OCI-LY1 (cell line): ENCODE measurements around the gene RUNX1.

Source experiments
- H2AFZ ChIP-seq: fragments of 200-600 bp; sonication (generic), shearing (Covaris generic); 2 replicates; pipeline ENCODE4 v1.6.0; 2014; ENCODE audit warnings: antibody characterized with exemption, mild to moderate bottlenecking, low read length
- H3F3A ChIP-seq: fragments of 200-600 bp; sonication (generic), shearing (Covaris generic); 2 replicates; pipeline ENCODE4 v1.6.0; 2014; ENCODE audit warnings: mild to moderate bottlenecking, antibody characterized with exemption, low read length, moderate library complexity; ENCODE audit not compliant: insufficient read depth
- H3K27ac ChIP-seq: fragments of 200-600 bp; sonication (generic); 2 replicates; pipeline ENCODE4 v1.5.1; 2014; ENCODE audit warnings: low read length, mixed run types, mild to moderate bottlenecking, low read depth; ENCODE audit not compliant: poor library complexity, severe bottlenecking
- H3K27me3 ChIP-seq: fragments of 200-600 bp; sonication (generic); 2 replicates; pipeline ENCODE4 v1.6.0; 2014; ENCODE audit warnings: antibody characterized with exemption, mild to moderate bottlenecking, low read length, moderate library complexity; ENCODE audit not compliant: insufficient read depth
- H3K36me3 ChIP-seq: fragments of 200-600 bp; sonication (generic); 2 replicates; pipeline ENCODE4 v1.6.1; 2014; ENCODE audit warnings: mild to moderate bottlenecking, antibody characterized with exemption, low read length, moderate library complexity, mixed read lengths; ENCODE audit not compliant: insufficient read depth
- H3K4me1 ChIP-seq: fragments of 200-600 bp; sonication (generic); 2 replicates; pipeline ENCODE4 v1.5.1; 2014; ENCODE audit warnings: mild to moderate bottlenecking, low read length, moderate library complexity; ENCODE audit not compliant: insufficient read depth, severe bottlenecking
- H3K4me2 ChIP-seq: fragments of 200-600 bp; sonication (generic), shearing (Covaris generic); 2 replicates; pipeline ENCODE4 v1.6.1; 2014; ENCODE audit warnings: low read length
- H3K4me3 ChIP-seq: fragments of 200-600 bp; sonication (generic); 2 replicates; pipeline ENCODE4 v1.5.1; 2014; ENCODE audit warnings: low read length, low read depth, mild to moderate bottlenecking, mixed read lengths; ENCODE audit not compliant: poor library complexity, severe bottlenecking
- H3K79me2 ChIP-seq: fragments of 200-600 bp; shearing (Covaris generic); 2 replicates; pipeline ENCODE4 v1.6.1; 2016; ENCODE audit warnings: mixed run types, low read length, mixed read lengths; ENCODE audit not compliant: insufficient read depth
- H3K9ac ChIP-seq: fragments of 200-600 bp; sonication (generic), shearing (Covaris generic); 2 replicates; pipeline ENCODE4 v1.6.1; 2014; ENCODE audit warnings: mild to moderate bottlenecking, low read length, mixed read lengths
- H3K9me2 ChIP-seq: fragments of 200-600 bp; sonication (generic), shearing (Covaris generic); 2 replicates; pipeline ENCODE4 v1.6.1; 2014; ENCODE audit warnings: low read depth, mild to moderate bottlenecking, low read length, mixed read lengths
- H3K9me3 ChIP-seq: fragments of 200-600 bp; shearing (Covaris generic); 2 replicates; pipeline ENCODE4 v1.6.1; 2014; ENCODE audit warnings: low read length, mixed read lengths
- H4K20me1 ChIP-seq: fragments of 200-600 bp; sonication (generic), shearing (Covaris generic); 2 replicates; pipeline ENCODE4 v1.6.0; 2016; ENCODE audit warnings: mild to moderate bottlenecking, low read length; ENCODE audit not compliant: insufficient read depth
- EZH2 ChIP-seq: fragments of 200-600 bp; sonication (generic), shearing (Covaris generic); IDR thresholded peaks from 2 replicates; pipeline ENCODE4 v1.8.0; 2017; ENCODE audit warnings: borderline replicate concordance, mixed run types, mild to moderate bottlenecking, antibody characterized with exemption, low read length, moderate library complexity, mixed read lengths
- TF ChIP-seq, protein P1 (sequence below): fragments of 200-600 bp; sonication (generic), shearing (Covaris generic); IDR thresholded peaks from 2 replicates; pipeline ENCODE4 v1.5.1; 2017; ENCODE audit warnings: mild to moderate bottlenecking, antibody characterized with exemption, low read length, moderate library complexity, mixed read lengths

The RUNX1 gene

GRCh38 chr21:35039595-35040289, 9.4 kb downstream of the RUNX1 start:
- Histone ChIP-seq H3K4me3 (no peak overlapping the region), H3K9me3 (no peaks in the 10 kb centered on the region), H3F3A (no peaks in the 10 kb centered on the region), H3K4me1 (peaks cover 52% of the 10 kb centered on the region), H3K27me3 (no peaks in the 10 kb centered on the region), H3K9ac (no peak overlapping the region), H3K79me2 (peaks cover 86% of the 10 kb centered on the region), H3K36me3 (peaks cover 69% of the 10 kb centered on the region), H3K27ac (peak overlapping the region; percentile 61), H3K4me2 (peak overlapping the region; percentile 34; the same call in 1 of the 2 replicates), H4K20me1 (no peaks in the 10 kb centered on the region), H3K9me2 (no peaks in the 10 kb centered on the region), H2AFZ (no peak overlapping the region)
- TF ChIP-seq EZH2, result no peak
- TF ChIP-seq, protein P1, sequence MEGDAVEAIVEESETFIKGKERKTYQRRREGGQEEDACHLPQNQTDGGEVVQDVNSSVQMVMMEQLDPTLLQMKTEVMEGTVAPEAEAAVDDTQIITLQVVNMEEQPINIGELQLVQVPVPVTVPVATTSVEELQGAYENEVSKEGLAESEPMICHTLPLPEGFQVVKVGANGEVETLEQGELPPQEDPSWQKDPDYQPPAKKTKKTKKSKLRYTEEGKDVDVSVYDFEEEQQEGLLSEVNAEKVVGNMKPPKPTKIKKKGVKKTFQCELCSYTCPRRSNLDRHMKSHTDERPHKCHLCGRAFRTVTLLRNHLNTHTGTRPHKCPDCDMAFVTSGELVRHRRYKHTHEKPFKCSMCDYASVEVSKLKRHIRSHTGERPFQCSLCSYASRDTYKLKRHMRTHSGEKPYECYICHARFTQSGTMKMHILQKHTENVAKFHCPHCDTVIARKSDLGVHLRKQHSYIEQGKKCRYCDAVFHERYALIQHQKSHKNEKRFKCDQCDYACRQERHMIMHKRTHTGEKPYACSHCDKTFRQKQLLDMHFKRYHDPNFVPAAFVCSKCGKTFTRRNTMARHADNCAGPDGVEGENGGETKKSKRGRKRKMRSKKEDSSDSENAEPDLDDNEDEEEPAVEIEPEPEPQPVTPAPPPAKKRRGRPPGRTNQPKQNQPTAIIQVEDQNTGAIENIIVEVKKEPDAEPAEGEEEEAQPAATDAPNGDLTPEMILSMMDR, result no peak

GRCh38 chr21:35038772-35039319, 10.3 kb downstream of the RUNX1 start:
- H3K36me3 ChIP-seq, result peaks cover 70% of the 10 kb centered on the region

GRCh38 chr21:35037384-35037765, 11.7 kb downstream of the RUNX1 start:
- no peaks in the 10 kb centered on the region for H3K27me3 ChIP-seq
- H3K9ac ChIP-seq, result no peak overlapping the region
- H3K9me3 ChIP-seq, result no peaks in the 10 kb centered on the region
- no peak overlapping the region for H2AFZ ChIP-seq
- no peaks in the 10 kb centered on the region for H3K9me2 ChIP-seq
- no peak overlapping the region for H3K27ac ChIP-seq
- TF ChIP-seq, protein P1, result no peak
- no peaks in the 10 kb centered on the region for H4K20me1 ChIP-seq
- H3K36me3 ChIP-seq, result peaks cover 76% of the 10 kb centered on the region
- H3K79me2 ChIP-seq, result peaks cover 81% of the 10 kb centered on the region
- no peaks in the 10 kb centered on the region for H3F3A ChIP-seq
- H3K4me1 ChIP-seq, result peaks cover 29% of the 10 kb centered on the region
- no peak overlapping the region for H3K4me2 ChIP-seq
- H3K4me3 ChIP-seq, result no peak overlapping the region

More at GRCh38 chr21:35038772-35039319, 10.3 kb downstream of the RUNX1 start:
- H3K79me2 ChIP-seq, result peaks cover 82% of the 10 kb centered on the region
- H3K4me3 ChIP-seq, result no peak overlapping the region
- no peak overlapping the region for H3K27ac ChIP-seq
- no peaks in the 10 kb centered on the region for H3K9me3 ChIP-seq
- peaks cover 43% of the 10 kb centered on the region for H3K4me1 ChIP-seq
- H3F3A ChIP-seq, result no peaks in the 10 kb centered on the region
- H2AFZ ChIP-seq, result no peak overlapping the region
- H3K4me2 ChIP-seq, result no peak overlapping the region
- H3K9me2 ChIP-seq, result no peaks in the 10 kb centered on the region
- no peaks in the 10 kb centered on the region for H3K27me3 ChIP-seq
- H4K20me1 ChIP-seq, result no peaks in the 10 kb centered on the region
- TF ChIP-seq, protein P1, result no peak
- TF ChIP-seq EZH2, result no peak
- no peak overlapping the region for H3K9ac ChIP-seq
